Measurements from ENCODE around the gene STOX1.
"Not testable (repeated sequence)": the region's sequence is repeated elsewhere in the genome, so short reads cannot be mapped to it uniquely, and the experiment has no call there.

STOX1 gene

GRCh38 chr10:68878496-68878895, 51.2 kb downstream of the STOX1 start:
- DNase-seq (ENCODE audit: low read depth in 2 of 2) = no peak

GRCh38 chr10:68879628-68880027, 52.3 kb downstream of the STOX1 start:
- no peak for DNase-seq (ENCODE audit: low read depth in 2 of 2)

GRCh38 chr10:68880181-68880580, 52.9 kb downstream of the STOX1 start:
- DNase-seq (ENCODE audit: low read depth in 2 of 2) = no peak

- DNase-seq (ENCODE audit: low read depth in 2 of 2) = no peak
These were observed 67.7 kb downstream of the STOX1 start for GRCh38 chr10:68895041-68895440.

GRCh38 chr10:68897336-68897741, 70.0 kb downstream of the STOX1 start:
- peak; percentile 36 to 40 for DNase-seq (ENCODE audit: low read depth in 2 of 2)

GRCh38 chr10:68899186-68899745, 71.9 kb downstream of the STOX1 start:
- DNase-seq (ENCODE audit: low read depth in 2 of 2) = no peak

GRCh38 chr10:68900427-68901104, 73.2 kb downstream of the STOX1 start:
- peak in 1 of 2 experiments; percentile 4 for DNase-seq (ENCODE audit: low read depth in 2 of 2)

- peak; percentile 99 for DNase-seq (ENCODE audit: low read depth in 2 of 2)
These were observed 74.0 kb downstream of the STOX1 start, which contains the start of gene DDX50 for GRCh38 chr10:68901105-68901927. Gene DDX50 (plus strand): TSS chr10:68901315. CDS start chr10:68901385, 70 bp downstream.

- DNase-seq (ENCODE audit: low read depth in 2 of 2) = no peak
These were observed 75.1 kb downstream of the STOX1 start for GRCh38 chr10:68902382-68902781.

GRCh38 chr10:68924593-68924992, 97.3 kb downstream of the STOX1 start:
- no peak for DNase-seq (ENCODE audit: low read depth in 2 of 2)

- no peak for DNase-seq (ENCODE audit: low read depth in 2 of 2)
These were observed 98.2 kb downstream of the STOX1 start for GRCh38 chr10:68925489-68925888.

GRCh38 chr10:68929157-68929556, 101.8 kb downstream of the STOX1 start:
- not testable (repeated sequence) for DNase-seq (ENCODE audit: low read depth in 2 of 2)

GRCh38 chr10:68929888-68930287, 102.6 kb downstream of the STOX1 start:
- DNase-seq (ENCODE audit: low read depth in 2 of 2) = not testable (repeated sequence)

GRCh38 chr10:68932860-68933259, 105.5 kb downstream of the STOX1 start:
- DNase-seq (ENCODE audit: low read depth in 2 of 2) = not testable (repeated sequence)

GRCh38 chr10:68934994-68935393, 107.7 kb downstream of the STOX1 start:
- no peak for DNase-seq (ENCODE audit: low read depth in 2 of 2)

- DNase-seq (ENCODE audit: low read depth in 2 of 2) = no peak
These were observed 110.8 kb downstream of the STOX1 start for GRCh38 chr10:68938117-68938516.

- DNase-seq (ENCODE audit: low read depth in 2 of 2) = no peak
These were observed 111.6 kb downstream of the STOX1 start for GRCh38 chr10:68938884-68939283.

- not testable (repeated sequence) for DNase-seq (ENCODE audit: low read depth in 2 of 2)
These were observed 113.6 kb downstream of the STOX1 start for GRCh38 chr10:68940917-68941316.

Measured in fibroblast of skin of left biceps (primary cell).